NCI-H82 treated with DMSO at 0.1 percent for 48 hours (cell line): Measurements from ENCODE around the gene GRHL3.

Source experiments
- DNase-seq: peaks from one replicate; lab custom pipeline; 2025; ENCODE audit not compliant: unreplicated experiment; lab: John Stamatoyannopoulos, UW

GRHL3 gene

DNA sequence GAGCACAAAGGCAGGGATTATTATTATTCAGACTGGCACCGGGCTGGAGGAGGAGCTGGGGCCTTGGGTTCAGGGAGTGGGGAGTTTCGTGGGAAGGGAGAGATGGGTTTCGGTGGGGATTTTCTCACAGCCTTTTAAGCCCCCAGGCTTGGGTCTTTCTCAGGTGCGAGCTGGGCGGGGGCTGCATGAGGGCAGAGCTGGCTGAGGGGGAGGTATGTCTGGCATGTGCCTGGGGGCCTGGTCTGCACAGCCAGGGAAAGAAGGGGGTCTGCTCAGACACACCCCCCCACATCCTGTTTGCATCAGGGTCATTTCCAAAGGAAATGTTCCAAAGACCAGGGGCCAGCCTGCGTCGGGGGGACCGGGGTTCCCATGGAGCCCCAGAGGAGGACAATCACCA lies 21.6 kb downstream of the GRHL3 start:
- no peak for DNase-seq

DNA sequence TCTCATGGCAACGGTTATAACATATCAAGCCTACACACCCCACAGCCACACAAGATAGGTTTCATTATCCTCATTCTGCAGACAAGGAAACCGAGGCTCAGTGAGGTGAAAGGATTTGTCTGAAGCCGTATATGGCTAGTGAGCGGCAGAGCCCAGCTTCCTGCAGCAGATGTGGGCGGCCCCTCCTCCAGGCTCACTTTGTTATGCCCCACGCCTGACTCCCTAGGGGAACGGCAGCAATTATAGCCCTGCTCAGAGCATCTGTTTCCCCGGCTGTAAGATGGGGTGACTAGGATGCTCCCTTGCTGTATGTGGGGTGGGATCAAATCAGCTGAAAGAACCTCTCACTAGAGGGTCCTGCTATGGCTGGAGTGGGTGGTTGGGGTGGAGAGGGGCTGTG lies 22.1 kb downstream of the GRHL3 start:
- DNase-seq = peak; percentile 64

DNA sequence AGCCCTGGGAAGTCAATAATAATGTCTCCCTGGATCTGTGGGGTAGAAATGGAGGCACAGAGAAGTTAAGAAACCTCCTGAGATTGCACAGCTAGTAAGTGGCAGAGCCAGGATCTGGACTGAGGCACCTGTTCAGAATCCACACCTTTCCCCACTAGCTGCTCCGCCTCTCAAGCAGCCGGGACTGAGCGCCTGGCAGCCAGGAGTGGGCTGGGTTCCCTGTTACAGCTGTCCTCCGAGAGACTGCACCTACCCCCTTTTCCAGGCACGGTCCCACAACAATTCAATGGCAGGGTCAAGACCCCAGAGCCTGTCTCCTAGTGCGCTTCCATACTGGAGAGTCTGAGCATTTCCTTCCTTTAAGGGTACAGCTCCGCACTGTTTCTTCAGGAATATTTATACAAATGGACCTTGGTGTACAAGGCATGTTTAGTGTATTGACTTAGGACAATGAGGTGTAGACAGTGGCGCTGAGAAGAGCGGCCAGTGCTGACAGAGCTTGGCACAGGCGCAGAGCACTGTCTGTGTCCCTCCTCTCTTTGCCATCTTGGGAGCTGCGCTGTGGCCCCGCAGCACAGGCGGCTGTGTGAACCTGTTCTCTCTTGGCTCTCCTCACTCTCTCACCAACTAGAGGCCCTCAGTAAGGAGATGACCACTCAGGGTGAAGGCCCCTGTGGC lies 24.4 kb downstream of the GRHL3 start:
- DNase-seq = no peak

DNA sequence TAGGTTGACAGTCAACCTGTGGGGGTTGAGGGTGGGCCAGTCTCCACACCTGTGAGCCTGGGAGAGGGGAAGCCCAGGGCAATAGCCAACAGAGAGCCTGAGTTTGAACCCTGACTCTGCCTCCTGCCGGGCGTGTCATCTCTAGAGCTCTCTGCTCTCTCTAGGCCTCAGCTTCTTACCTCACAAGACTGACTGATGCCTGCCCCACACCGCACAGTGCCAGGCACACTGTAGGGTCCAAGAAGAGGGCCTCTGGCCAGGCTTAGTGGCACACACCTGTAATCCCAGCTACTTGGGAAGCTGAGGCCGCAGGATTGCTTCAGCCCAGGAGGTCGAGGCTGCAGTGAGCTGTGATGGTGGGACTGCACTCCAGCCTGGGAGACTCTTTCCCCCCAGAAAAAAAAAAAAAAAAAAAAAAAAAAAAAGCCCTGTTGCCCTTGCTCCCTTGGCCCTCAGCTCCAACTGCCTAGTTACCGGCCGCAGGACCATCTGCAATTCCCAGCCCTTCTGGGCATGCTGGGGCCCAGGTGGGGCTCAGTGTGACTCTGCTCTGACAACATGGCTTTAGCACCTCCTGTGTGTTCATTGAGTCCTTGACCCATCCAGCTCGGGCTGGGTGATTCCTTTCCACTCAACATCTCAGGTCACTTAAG lies 25.1 kb downstream of the GRHL3 start:
- no peak for DNase-seq

DNA sequence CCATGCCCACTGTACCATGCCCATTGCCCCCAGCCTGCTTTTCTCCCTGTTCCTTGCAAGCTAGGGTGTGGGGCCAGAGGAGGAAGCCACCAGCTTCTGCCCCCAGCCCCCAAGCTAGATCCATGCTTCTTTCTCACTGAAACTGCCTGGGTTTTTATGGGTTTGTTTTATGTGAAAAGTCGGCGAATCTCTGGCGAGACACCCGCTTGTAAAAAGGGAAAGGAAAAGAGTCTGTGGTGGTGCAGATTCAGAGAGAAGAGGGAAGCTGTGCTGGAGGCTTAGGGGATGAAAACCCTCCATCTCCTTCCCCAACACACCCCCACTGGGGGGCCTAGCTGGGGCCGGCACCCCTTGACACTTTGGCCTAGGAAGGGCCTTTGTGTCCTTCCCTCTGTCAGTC lies 26.2 kb downstream of the GRHL3 start:
- DNase-seq = no peak

DNA sequence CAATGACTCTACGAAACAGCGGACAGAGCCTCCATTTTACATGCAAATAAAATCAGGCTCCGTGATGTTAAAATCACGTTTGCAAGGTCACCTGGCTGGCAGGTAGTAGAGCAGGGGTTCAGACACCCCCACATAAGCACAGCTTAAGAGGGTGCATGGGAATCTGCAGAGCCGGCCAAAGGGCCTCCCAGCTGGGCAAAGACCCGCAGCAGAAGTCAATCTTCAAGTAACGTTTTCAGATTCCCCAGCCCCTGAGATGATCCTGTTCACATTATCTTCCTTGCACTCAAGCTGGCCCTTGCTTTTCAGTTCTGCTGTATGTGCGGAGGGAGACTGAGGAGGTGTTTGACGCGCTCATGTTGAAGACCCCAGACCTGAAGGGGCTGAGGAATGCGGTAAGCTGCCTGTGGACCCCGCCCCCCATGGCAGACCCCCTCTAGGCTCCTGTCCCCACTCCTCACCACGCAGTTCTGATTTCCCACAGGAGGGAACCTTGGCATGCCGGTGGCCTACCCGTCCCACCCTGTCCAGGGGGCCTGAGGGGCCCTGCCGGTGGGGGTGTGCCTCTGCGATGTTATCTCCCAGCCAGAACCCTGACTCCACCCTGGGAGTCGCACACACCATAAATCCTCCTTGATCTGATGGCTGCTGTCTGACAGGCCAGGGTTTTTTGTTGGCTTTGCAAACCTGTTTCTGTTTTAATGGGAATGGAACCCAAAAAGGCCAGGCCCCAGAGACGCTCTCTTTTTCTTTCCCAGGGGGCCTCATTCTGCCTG lies 28.2 kb downstream of the GRHL3 start:
- no peak for DNase-seq

DNA sequence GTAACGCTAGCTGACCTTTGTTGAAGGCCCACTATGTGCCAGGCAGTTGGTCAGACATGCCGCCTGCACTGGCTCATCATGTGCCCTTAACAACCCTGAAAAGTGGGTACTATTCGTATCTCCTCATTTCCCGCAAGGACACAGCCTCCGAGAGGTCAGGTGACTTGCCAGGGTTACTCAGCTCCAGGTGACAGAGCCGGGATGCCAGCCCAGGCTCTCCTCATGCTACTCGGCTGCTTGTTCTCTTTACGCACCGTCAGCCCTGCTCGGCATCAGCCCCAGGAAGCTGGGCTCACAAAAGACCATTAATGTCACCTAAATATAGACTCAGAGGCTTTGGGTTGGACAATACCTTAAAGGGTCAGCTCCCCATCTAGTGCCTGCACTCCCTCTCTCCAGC lies 29.0 kb downstream of the GRHL3 start:
- no peak for DNase-seq

DNA sequence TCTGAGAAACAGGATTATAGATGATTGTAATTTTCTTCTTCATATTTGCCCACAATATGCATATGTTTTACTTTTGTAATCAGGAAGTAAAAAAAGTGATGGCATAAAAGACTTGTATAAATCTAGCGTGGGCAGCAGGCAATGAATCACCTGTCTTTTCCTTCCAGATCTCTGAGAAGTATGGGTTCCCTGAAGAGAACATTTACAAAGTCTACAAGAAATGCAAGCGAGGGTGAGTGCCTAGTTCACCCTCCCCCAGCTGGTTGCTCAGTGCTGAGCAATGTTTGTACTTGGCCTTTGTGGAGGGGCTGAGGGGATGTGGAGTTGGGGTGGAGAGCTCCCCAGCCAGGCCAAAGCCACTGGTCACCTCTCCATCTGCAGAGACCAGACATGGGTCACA lies 30.7 kb downstream of the GRHL3 start:
- no peak for DNase-seq

DNA sequence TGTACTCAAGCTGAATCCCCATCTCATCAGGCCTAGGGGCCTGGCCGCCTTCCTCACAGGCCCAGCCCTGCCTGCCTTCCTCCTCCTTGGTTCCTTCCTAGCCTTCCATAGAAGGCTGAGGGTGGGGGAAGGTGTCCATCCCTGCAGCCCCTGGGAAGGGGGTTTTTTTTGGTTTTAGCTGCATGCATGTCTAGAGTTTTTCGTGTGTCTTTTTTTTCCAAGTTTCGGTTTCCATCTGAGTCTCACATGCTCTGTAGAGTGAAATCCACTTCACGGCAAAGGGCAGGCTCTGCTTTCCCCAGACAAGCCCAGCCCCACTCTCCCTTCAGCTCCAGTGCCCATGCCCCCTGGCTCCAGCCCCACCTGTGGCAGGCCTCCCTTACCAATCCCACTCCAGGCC lies 32.1 kb downstream of the GRHL3 start:
- no peak for DNase-seq

DNA sequence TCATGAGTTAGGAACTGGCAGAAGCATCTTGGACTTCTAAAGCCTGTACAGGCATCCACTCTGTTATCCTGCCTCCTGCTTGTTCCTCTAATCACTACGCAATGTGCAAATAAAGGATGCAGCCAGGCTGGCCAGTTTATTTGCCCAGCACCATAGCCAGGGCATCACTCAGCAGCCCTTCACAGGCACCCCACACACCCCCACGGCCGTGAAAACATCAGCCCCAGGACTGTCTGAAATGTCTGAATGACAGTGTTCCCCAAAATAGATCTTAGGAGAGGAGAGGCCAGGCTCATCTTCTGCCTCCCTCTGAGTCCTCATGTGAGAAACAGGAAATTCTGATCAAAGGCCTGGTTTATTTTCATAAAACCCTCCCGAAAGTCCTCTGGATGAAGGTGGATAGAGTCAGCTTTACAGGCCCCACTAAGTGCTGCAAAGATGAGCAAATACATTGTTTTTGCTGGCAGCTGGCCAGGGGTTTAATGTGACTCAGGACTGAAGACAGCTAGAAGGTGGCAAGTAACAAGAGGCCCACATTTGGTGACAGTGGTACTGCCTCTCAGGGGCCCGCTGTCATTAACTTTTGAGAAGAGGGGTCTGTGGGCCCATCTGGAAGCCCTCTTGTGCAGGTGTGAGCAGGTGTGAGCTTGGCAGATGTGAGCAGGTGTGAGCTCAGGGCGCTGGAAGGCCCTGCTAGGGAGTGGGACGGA lies 32.9 kb downstream of the GRHL3 start:
- no peak for DNase-seq

DNA sequence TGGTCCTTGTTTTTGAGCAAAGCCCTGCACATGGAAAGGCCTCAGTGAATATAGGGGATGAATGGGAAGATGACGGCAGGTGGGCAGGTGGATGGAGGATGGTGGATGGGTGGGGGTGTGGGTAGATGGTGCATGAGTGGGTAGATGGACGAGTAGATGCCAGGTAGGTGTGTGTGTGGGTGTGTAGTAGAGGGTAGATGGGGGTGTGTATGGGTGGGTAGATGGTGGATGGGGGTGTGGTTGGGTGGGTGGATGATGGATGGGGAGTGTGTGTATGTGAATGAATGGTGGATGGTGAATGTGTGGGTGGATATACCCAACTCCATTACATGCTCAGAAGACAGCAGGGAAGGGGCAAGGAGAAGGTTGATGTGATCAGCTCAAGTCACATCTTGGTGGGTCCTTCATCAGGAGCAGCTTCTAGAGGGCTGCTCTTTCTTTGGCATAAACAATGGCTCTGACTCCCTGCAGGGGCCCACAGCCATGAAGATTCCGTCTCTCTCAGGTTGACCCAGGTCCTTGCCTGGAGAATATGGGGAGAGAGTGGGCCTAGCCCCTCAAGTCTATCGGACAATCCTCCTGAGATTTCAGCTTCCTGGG lies 34.2 kb downstream of the GRHL3 start:
- no peak for DNase-seq

DNA sequence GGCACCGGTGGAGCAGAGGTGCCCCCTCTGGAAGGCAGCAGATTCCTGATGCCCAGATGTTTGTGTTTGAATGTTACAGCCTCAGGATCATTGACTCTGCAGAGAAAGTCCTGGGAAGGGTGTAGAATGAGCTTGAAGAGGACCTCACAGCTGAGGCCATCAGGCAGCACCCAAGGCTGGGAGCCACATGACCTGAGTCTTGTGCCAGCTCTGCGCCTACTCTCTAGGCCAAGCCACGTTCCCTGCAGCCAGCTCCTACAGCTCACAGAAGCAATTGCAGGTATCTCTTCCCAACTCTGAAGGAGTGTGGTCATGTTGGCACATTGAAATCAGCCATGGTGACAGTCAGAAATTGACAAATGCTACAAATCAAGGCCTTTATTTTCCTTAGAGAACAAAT lies 36.3 kb downstream of the GRHL3 start:
- DNase-seq = no peak

DNA sequence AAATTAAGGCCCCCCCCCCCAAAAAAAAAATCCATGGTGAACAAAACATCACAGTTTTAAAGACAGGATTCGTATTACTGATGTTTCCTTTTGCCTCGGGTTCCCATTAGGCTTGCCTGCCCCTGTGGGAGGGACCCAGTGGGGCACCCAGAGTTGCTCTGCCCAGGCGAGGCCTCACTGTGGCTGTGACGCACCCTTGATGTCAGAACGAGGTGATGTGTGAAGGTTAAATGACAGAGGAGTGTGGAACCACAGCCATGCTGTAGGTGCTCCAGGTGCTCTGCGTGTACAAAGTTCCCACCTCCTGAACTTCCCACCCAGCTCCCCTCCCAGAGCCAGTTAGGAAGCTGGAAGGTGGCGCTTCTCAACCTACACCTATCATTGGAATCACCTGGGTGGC lies 37.9 kb downstream of the GRHL3 start:
- no peak for DNase-seq

DNA sequence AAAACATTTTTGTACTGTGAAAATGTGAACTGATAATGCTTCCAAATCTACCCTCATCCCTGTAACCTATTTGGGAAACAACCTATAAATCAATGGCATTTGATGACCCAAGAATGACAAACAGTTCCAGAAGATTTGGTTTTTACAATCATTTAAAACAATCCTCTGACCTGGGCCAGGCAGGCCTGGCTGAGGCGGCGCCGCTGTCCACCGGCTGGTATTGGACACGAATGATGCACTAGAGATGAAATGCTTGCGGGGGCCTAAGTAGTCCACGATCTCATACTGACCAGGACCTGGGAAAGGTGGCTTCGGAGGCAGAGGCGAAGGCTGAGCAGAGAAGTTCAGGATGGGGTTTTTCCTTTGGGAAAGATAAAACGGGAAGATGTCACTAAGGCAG lies 41.5 kb downstream of the GRHL3 start:
- DNase-seq = no peak

DNA sequence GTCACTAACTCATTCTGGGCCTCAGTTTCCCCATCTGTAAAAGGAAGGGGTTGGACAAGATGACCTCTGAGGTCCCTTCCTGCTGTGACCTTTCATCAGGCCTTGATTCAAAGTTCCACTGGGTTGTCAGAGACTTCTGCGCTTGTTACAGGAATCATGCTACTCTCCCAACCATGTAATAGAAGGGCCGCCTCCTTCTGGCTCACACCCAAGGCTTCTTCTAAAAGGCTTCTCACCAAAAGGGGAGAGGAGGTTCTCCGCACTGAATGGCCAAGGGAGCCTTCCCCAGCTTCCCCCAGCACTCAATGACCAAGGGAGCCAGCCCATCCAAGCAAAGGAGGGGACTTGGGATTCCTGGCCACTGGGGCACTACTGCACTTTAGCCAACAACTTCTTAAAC lies 42.7 kb downstream of the GRHL3 start:
- DNase-seq = no peak

DNA sequence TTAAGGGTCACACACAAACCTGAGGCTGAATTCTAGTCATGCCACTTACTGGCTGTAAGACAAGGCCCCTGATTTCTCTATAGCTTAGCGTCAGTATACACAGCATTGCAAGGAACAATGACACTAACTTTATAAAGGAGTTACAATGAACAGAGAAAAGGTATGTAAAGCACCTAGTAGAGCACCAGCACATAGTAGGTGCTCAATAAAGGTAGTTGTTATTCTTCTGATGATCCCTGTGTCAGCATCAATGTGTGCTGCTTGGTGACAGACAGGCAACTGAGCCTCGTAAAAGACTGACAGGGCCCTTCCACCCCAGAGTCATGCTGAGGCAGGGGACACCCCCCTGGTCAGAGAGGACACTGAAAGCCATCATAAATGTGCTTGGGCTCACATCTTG lies 43.2 kb downstream of the GRHL3 start:
- no peak for DNase-seq

DNA sequence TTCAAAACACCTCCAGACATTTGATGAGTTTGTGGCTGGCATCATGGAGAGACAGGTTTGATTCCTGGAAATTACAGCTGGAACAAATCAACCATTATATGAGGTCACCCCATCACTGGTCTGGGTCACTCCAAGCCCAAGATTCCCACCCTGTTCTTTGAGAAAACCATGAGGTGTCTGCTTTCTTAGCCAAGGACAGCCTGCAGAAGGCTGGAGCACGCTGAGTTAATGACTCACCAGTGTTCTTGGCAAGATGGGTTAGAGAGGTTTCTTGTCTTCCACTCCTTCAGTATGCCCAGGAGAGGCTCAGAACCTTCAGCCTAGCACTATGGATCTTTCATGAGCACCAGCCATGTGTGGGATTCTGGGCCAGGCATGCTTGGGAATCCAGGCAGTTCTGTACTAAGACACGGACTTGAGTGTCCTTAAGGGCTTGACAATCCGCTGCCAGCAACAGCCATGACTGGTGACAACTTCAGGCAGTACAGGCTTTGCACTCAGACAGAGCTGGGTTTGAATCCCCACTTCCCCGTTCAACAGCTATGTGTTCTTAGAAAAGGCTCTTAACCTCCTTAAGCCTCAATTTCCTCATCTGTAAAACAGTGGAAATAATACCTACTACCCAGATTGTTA lies 43.9 kb downstream of the GRHL3 start:
- no peak for DNase-seq

DNA sequence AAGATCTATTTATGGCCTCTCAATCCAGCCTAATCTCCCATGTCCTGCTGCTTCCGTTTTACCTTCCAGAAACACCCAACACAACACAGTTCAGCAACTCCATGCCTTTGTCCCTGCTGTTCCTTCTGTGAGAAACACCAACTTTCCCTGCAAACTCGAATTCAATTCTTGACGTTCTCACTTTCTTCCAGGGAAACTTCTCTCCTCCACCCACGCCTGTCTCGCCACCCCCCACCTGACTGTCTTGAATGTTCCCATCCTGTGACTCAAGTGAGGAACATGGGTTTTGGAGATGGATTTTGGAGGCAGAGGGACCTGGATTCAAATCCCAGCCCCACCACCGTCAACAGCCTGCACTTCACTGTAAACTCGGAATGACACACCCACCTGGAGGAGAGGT lies 44.8 kb downstream of the GRHL3 start:
- DNase-seq = peak; percentile 9

DNA sequence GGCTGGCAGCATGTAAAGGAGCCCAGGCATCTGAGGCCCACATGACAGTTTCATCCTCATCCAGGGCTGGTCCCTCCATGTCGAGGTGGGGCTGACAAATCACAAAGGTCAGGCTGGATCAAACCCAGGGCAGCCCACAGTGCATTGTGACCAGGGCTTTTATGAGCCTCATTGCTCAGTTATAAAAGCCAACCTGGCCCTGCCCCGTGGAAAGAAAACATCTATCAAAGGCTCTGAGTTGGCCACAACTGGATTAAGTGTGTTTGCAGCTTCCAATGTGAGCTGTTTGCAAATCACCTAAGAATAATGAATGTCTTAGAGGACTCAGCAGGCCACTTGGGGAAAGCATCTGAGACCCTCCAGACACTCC lies 45.4 kb downstream of the GRHL3 start:
- DNase-seq = no peak

DNA sequence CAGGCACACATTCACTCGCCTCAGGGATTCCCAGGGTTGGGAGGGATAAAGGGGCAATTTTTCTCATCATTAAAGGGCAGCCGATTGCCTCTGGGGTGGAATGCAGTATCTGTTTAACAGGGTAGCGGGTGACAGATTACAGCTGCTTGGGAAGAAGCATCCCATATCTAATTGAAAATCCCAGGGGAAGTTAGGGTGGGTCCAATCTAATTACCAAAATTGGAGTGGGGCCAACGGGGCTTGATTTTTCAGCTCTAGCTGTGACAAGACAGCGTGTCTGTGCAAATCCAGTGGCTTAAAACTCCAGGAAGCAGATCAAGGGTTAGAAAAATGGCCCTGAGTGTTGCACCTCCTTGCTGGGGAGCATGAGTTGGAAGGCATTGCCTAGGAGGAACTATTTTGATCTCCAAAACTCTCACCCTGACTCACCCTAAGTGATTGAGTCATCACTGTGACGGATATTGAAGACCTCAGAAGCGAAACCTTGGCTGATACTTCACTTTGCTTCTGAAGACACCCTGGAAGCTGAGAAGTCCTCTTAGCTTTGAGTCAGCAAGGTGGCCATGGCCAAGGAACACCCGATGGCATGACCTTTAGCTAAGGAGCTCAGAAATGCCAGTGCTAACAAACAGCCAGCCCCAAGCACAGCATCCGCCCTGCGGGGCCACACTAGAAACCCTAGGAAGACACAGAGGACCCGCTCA lies 46.0 kb downstream of the GRHL3 start:
- peak; percentile 97 for DNase-seq
